HG03066 (cell line): ENCODE measurements around the gene ZNF154.

Experiments
- ATAC-seq: cut with Tn5 transposase; IDR thresholded peaks from one replicate; pipeline ENCODE4 v1.9.1; 2021; ENCODE audit warnings: low read depth; ENCODE audit not compliant: unreplicated experiment

The ZNF154 gene

DNA sequence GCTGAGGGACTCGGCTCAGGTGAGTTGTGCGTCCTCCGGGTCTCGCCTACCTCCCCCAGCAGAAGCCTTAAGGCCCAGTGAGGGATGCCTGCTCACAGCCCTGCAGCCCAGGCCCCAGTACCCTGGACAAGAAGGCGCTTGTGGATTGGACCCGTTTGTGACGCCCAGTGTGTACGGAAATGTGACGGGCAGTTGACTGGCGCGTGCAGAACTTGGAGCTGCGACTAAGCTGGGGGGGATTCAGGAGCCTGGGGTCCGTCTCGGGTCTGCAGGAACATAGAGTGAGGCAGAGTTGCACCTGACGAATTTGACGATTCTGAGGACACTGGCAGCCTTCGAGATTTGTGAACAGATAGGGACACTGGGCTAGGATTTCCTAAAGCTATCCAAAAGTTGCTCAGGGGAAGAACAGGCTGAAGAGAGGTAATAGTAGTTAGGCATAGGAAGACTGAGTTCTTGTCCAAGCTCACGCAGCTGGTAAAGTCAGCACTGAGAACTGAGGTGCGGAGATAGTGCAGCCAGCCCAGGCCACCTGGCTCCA is 26.7 kb downstream of the ZNF154 start:
- no peak for ATAC-seq

DNA sequence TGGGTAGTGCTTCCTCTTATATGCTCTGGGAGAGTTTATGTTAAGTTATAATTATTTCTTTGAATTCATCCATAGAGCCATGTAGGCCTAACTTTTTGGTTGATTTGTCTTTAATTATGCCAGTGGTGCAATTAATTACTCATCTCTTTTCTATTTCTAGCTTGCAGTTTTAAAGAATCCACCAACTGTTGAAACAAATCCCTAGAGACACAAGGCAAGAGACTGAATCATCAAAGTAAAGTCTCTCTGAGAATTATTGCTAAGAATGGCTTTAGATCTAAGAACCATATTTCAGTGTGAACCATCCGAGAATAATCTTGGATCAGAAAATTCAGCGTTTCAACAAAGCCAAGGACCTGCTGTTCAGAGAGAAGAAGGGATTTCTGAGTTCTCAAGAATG is 33.1 kb downstream of the ZNF154 start:
- ATAC-seq = no peak

DNA sequence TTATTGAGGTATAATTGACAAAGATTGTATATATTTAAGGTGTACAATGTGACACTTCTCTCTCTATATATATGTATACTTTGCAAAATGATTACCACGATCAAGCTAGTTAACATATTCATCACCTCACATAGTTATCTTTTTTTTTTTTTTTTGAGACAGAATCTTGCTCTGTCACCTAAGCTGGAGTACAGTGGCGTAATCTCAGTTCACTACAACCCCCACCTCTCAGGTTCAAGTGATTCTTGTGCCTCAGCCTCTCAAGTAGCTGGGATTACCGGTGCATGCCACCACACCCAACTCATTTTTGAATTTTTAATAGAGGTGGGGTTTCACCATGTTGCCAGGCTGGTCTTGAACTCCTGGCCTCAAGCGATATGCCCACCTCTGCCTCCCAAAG is 36.5 kb downstream of the ZNF154 start:
- no peak for ATAC-seq

DNA sequence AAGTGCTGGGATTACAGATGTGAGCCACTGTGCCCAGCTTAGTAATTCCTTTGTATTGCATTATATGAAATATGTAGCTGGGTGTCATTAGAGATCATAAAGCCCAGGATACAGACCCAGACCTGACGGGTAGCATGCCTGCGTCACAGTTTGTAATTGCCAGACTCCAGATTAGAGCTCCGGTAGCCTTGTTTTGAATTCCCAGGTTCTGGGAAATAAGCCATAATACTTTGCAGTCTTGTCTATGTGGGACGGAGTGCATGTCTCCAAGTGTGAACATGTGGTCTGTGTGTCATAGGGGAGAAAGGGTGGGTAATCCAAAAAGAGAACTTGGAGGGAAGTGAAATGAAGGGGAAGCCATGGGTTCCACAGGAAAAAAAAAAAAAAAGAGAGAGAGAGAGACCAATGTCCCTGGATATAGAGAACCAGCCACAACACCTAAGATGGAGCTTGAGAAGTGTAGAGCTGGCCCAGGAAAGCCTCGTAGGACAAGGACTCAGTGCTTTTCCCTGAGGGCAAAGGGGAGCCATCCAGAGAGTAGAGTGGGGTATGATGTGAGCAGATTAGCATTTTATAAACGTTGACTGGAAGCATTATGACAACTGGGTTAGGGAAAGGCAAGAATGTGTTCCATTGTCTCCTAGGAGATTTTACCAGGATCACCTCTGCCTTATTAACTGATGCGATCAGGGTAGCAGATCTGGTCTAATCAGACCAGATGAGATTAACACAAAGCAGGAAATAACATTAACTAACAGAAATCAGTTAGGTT is 37.7 kb downstream of the ZNF154 start:
- no peak for ATAC-seq

DNA sequence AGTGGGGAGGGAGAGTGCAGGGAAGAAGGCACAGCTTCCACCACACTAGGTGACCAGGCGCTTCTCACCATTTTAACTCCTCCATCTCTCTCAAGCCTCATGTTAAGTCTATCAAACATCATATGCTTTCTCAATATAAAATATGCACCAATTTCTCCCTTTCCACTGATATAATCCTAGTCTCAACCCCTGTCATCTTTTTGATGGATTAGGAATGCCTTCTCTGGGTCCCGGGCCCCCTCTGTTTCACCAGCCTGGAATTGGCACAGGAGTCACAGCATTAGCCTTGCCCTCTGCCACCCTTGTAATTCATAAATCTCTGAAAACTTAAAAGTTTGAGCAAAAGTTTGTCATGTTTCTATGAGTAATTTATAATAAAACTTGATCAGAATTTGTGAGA is 40.4 kb downstream of the ZNF154 start, which contains the start of gene ZSCAN4:
ZSCAN4 (plus strand) TSS at position 301 of the 400 bp plus-strand sequence. CDS start 7,211 bp downstream, outside the sequence.
- ATAC-seq = no peak

DNA sequence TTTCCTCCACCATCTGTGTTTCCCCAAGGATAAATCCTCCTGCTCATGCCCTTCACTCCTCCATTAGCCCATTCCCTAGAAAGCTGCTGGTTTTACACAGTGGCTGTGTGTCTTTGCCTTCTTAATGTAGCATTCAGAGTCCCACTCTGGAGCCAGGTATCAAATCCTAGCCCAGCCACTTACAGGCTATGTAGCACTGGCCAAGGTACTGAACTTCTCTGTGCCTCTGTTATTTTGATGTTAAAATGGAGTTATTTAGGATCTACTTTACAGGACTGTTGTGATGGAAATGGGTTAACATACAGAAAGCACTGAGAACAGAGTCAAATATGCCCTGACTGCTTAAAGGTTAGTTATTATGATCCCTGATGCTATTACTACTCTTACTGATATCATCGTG is 41.8 kb downstream of the ZNF154 start:
- ATAC-seq = no peak

DNA sequence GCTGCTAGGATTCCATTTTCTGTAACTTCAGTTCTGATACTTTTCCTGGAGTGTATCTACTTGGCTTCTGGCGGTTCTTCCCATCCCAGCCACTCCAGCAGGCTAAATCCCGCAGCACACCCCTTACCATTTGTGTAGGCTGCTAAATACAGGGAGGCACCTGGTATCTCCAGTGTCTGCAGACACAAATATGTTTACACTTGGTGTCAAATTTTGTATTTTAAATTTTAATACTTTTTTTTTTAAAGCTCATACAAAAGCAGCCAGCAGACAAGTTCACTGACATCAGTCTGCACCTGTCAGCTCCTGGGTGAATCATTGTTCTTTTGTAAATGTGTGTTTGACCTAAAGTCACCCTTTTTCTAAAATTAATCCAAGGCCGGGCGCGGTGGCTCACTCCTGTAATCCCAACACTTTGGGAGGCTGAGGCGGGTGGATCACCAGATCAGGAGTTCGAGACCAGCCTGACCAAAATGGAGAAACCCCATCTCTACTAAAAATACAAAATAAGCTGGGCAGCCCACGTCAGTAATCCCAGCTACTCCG is 43.7 kb downstream of the ZNF154 start:
- ATAC-seq = no peak

DNA sequence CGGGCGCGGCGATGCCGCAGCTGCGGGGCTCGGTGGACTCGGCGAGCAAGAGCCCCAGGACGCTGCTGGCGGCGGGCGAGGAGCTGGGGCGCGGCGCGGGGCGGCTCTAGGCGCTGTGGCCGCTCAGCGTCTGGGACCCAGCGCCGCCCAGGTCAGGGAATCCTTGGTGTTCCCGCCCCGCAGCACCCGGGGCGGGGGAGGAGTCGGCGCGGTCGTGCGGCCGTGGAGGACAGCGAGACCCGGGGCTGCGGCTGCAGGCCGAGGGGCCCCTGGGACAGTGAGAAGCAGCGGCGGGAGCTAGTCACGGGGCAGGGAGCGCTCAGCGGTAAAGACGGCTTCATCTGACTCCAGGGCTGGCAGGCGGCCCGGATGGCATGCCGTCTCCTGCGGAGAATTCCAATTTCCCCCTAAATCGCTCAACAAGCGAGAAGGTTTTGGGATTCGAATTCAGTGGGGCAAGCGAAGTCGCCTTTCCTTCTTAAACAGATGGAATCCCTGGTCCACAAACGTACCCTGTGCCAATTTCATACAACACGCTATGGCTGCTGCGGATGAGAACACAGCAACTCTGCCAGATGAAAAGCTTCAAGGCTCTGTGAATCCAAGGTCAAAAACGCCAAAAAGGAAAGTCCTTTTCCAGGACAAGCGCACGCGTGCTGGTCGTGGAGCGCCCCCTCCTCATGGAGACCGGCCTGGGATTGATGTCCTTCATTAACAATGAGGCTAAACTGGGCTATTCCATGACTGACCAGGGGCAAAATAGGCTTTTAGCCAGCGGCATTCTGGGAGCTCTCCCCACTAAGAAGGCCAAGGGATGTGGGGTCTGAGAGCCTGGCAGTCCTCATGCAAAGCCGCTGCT is 44.5 kb downstream of the ZNF154 start:
- no peak for ATAC-seq

DNA sequence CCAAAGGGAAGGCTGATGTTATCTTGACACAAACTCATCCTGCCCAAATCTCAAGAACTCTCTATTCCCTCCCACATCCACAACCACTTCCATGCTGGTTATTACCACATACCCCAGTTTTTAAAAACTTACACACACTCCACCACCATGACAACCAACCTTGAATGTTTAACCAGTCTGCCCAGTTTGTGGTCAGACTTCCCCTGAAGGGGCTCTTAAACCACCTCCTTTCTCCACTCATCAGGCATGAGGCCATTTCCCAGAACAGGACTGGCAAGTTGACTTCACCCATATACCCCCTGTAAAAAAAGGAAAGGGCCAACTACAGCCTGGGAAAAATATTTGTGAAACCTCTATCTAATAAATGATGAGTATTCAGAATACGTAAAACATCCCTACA is 52.7 kb downstream of the ZNF154 start:
- no peak for ATAC-seq

DNA sequence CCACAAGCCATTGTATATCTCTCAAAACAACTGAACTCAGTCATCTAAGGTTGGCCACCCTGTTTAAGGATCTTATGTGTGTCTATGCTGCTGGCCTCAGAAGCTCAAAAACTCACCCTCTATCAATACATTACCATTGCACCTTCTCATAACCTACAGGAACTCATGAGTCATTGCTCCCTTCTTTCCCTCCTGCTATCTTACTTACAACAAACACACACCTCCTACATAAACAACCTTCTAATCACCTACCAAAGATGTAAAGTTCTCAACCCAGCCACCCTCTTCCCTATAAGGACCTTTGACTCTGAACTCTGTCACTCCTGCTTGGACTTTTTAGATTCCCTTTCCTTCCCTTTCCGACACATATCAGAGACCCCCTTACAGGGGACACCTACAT is 53.6 kb downstream of the ZNF154 start:
- ATAC-seq = no peak

DNA sequence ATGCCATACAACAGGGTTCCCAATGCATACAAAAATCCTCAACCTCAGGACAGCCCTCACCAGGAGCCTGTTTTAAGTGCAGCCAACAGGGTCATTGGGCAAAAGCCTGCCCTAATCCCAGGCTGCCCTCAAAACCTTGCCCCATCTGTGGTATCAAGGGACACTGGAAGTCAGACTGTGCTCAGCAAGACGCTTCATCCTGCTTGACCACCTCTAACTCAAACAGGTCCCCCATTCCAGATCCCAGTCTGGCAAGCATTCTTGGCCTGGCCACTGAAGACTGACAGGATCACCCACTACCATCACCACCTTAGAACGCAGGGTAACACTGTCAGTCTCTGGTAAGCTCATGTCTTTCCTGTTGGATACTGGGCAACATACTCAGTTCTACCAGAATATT is 55.3 kb downstream of the ZNF154 start:
- no peak for ATAC-seq

DNA sequence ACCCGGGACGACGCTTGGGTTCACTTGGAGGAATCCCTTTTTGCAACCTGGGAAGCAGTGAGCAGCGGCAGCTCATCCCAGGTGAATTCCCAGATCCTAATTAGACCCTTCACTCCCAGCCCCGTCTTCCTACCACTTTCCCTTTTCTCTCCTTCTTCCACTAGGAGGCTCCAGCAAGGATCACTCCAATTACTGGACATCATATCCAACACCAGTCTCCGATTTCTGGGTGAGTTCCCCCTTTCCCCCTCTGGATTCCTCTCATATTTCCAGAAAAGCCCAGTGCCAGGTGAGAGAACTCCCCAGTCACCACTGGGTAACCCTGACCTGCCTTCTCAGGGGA is 57.4 kb downstream of the ZNF154 start:
- no peak for ATAC-seq

DNA sequence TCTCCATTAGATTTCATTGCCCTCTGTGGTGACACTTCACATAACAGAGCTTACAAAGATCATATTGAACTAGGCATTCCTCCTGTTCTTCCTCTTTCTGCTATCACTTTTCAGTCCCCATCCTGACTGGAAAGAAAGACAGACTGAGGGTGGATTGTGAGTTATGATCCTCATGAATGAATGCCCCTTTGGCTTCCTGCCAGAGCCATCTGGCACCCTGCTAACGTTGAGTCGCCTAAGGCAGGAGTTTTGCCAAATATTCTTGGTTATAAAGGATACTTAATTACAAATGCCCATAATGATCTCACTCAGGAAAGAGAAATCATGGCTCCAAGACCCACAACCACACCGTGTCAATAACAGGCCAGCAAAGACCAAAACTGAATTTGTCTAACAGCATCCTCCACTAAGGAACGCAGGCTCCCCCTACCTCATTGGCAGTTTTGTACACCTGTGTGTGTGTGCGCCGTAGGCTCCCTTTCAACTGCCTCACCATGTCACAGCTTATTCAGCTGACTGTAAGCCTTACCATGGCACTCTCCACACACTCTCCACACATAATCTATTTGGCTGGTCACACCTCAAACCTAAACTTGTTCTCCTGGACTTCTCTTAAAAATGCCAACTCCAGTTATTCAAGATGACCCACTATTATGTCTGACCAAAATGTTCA is 60.5 kb downstream of the ZNF154 start:
- ATAC-seq = no peak
